Gastrocnemius medialis (tissue), 4 donors: ENCODE results near the gene PLXNB1. TPM values are rescaled to one million over a fixed set of nuclear protein-coding genes. Genes with fewer than 3 reads are reported as not detected.

Experiments
- ATAC-seq, 2 donors: fragments of 150-250 bp; one replicate each; pipeline ENCODE4 v1.9.1; 2016
- DNase-seq, 2 donors: peaks; one replicate each; pipeline ENCODE4 v3.0.0-alpha.2; 2019
- H3K27ac ChIP-seq, 4 donors: fragments of 200-600 bp; sonication (generic); 1 replicate in 1 of 4; 2 replicates in 3 of 4; pipeline ENCODE4 v1.5.1; 2016 to 2018; ENCODE audit warnings: mild to moderate bottlenecking in 2 of 4, moderate library complexity in 1 of 4
- H3K27me3 ChIP-seq, 3 donors: fragments of 200-600 bp; sonication (generic) in 2 of 3; 1 replicate in 1 of 3; 2 replicates in 2 of 3; pipeline versions ENCODE4 v1.5.1 to v1.6.0; 2016 to 2019; ENCODE audit warnings: mild to moderate bottlenecking in 1 of 3, moderate library complexity in 1 of 3
- H3K36me3 ChIP-seq, 2 donors: fragments of 200-600 bp; sonication (generic) in 1 of 2; one replicate each; pipeline ENCODE4 v1.5.1; 2017 to 2018
- H3K4me1 ChIP-seq, 2 donors: fragments of 200-600 bp; sonication (generic) in 1 of 2; one replicate each; pipeline ENCODE4 v1.5.1; 2016 to 2017; ENCODE audit warnings: mild to moderate bottlenecking in 2 of 2
- H3K4me3 ChIP-seq, 4 donors: fragments of 200-600 bp; sonication (generic) in 3 of 4; 1 replicate in 1 of 4; 2 replicates in 3 of 4; pipeline ENCODE4 v1.5.1; 2016 to 2019; ENCODE audit warnings: mild to moderate bottlenecking in 2 of 4
- H3K9me3 ChIP-seq, 3 donors: fragments of 200-600 bp; sonication (generic) in 2 of 3; 1 replicate in 1 of 3; 2 replicates in 2 of 3; pipeline ENCODE4 v1.5.1; 2016 to 2019
- CTCF ChIP-seq, 5 experiments: fragments of 450-650 bp in 3 of 5; fragments of 200-600 bp in 2 of 5; sonication (generic) in 2 of 5; IDR thresholded peaks in 4 of 5; conservative IDR thresholded peaks in 1 of 5; 1 replicate in 4 of 5; 2 replicates in 1 of 5; pipeline ENCODE4 v1.5.1; 2016 to 2019; ENCODE audit warnings: antibody characterized with exemption in 5 of 5, mild to moderate bottlenecking in 3 of 5, moderate library complexity in 3 of 5
- POLR2A ChIP-seq, 2 donors: fragments of 450-650 bp; IDR thresholded peaks; one replicate each; pipeline ENCODE4 v1.6.1; 2017; ENCODE audit warnings: antibody characterized with exemption in 2 of 2, mild to moderate bottlenecking in 2 of 2, moderate library complexity in 2 of 2
- in situ Hi-C, 4 donors: fragments of 200-750 bp; cut with MboI; loops; one replicate each; pipeline versions ENCODE4 v1.15.0 to v1.8.0; 2017; ENCODE audit warnings: low sequenced_read_pairs in 4 of 4
- intact Hi-C: fragments of 100-400 bp; cut with DNase I; formaldehyde crosslinking; loops from one replicate; pipeline ENCODE4 v1.15.1; 2023; ENCODE audit warnings: low total_unique reads
- total RNA-seq, 4 donors: library from RNA; depleted of rRNA; stranded (reverse); fragments of >200 nt; gene quantifications; one replicate each; pipeline versions ENCODE4 v1.1.0 to v1.2.3, GENCODE V29; 2016

PLXNB1 gene
- total RNA-seq, 4 donors from 2014 or later: 2.8 to 7.2 (median 3.5) TPM

- TF ChIP-seq POLR2A (IDR thresholded peaks at IDR 0.05) (no peak), CTCF (IDR thresholded peaks at IDR 0.05 in 4 of 5, conservative IDR thresholded peaks at IDR 0.05 in 1 of 5) (no peak)
- peaks cover 0 to 59% of the 10 kb centered on the region in 2 donors for H3K36me3 ChIP-seq
- H3K4me3 ChIP-seq: no peak overlapping the region
- in situ Hi-C loops: loop anchor here in 2 of 4 donors (5.0 to 10.0 kb wide), 2 partner anchors 84 to 87 kb away; no protein-coding TSS in a partner anchor
- peaks cover 5 to 7% of the 10 kb centered on the region in 2 donors for H3K4me1 ChIP-seq
- ATAC-seq (no peak), DNase-seq (no peak)
- no peaks in the 10 kb centered on the region for H3K9me3 ChIP-seq
- no peaks in the 10 kb centered on the region for H3K27me3 ChIP-seq
- intact Hi-C loops: no loop called here
- no peak overlapping the region for H3K27ac ChIP-seq
These were observed 30.6 kb upstream of the PLXNB1 start for GRCh38 chr3:48460517-48460902.

- H3K4me1 ChIP-seq: peaks cover 1% of the 10 kb centered on the region in 2 donors
- no peaks in the 10 kb centered on the region for H3K27me3 ChIP-seq
- DNase-seq (no peak), ATAC-seq (no peak)
- intact Hi-C loops (no loop called here), in situ Hi-C loops (loop anchor here in 3 of 4 donors (5.0 to 10.0 kb wide), 2 partner anchors 85 to 87 kb away; no protein-coding TSS in a partner anchor)
- H3K36me3 ChIP-seq: peaks cover 0 to 65% of the 10 kb centered on the region in 2 donors
- TF ChIP-seq CTCF (IDR thresholded peaks at IDR 0.05 in 4 of 5, conservative IDR thresholded peaks at IDR 0.05 in 1 of 5) (no peak), POLR2A (IDR thresholded peaks at IDR 0.05) (no peak)
- no peak overlapping the region for H3K4me3 ChIP-seq
- H3K9me3 ChIP-seq: no peaks in the 10 kb centered on the region
- no peak overlapping the region for H3K27ac ChIP-seq
These were observed 30.1 kb upstream of the PLXNB1 start for GRCh38 chr3:48459773-48460516.

- no peak overlapping the region for H3K4me3 ChIP-seq
- intact Hi-C loops (no loop called here), in situ Hi-C loops (loop anchor here in 1 of 4 donors (5.0 kb wide), 1 partner anchor 88 kb away; no protein-coding TSS in a partner anchor)
- no peak for TF ChIP-seq CTCF (IDR thresholded peaks at IDR 0.05 in 4 of 5, conservative IDR thresholded peaks at IDR 0.05 in 1 of 5)
- TF ChIP-seq POLR2A (IDR thresholded peaks at IDR 0.05): no peak
- H3K9me3 ChIP-seq: no peaks in the 10 kb centered on the region
- H3K27me3 ChIP-seq: no peaks in the 10 kb centered on the region
- no peaks in the 10 kb centered on the region for H3K4me1 ChIP-seq
- H3K36me3 ChIP-seq: peaks cover 0 to 70% of the 10 kb centered on the region in 2 donors
- DNase-seq: no peak
- H3K27ac ChIP-seq: no peak overlapping the region
- no peak for ATAC-seq
These were observed 29.4 kb upstream of the PLXNB1 start for GRCh38 chr3:48459331-48459730.

GRCh38 chr3:48456456-48456855 lies 26.6 kb upstream of the PLXNB1 start:
- Histone ChIP-seq H3K36me3 (peaks cover 0 to 93% of the 10 kb centered on the region in 2 donors), H3K9me3 (no peaks in the 10 kb centered on the region), H3K27me3 (no peaks in the 10 kb centered on the region), H3K4me1 (no peaks in the 10 kb centered on the region), H3K4me3 (no peak overlapping the region), H3K27ac (no peak overlapping the region)
- ATAC-seq (no peak), DNase-seq (no peak)
- in situ Hi-C loops: loop anchor here in 1 of 4 donors (5.0 kb wide), 1 partner anchor 91 kb away; no protein-coding TSS in a partner anchor
- intact Hi-C loops: no loop called here
- TF ChIP-seq POLR2A (IDR thresholded peaks at IDR 0.05): no peak
- TF ChIP-seq CTCF (IDR thresholded peaks at IDR 0.05 in 4 of 5, conservative IDR thresholded peaks at IDR 0.05 in 1 of 5): no peak
